ENCODE measurements around the gene CYGB. TPM values are rescaled to one million over a fixed set of nuclear protein-coding genes. Genes with fewer than 3 reads are reported as not detected.
A peak's percentile ranks its signal among the peaks of the same experiment; 100 is the strongest.

Gene CYGB
- total and polyA plus RNA-seq, 2 of the 13 experiments (the other 11 are each of a cell fraction or from before 2014, with no cell fraction given) = 18.9 to 27.1 TPM

GRCh38 chr17:76523084-76524037, 14.1 kb downstream of the CYGB start (continued):
- TF ChIP-seq SNAPC2 (CRISPR knock-in tag; IDR thresholded peaks at IDR 0.05) = no peak
- TF ChIP-seq MIER3 (CRISPR knock-in tag; IDR thresholded peaks at IDR 0.05; ENCODE audit: borderline replicate concordance) = no peak
- TF ChIP-seq ZMYM2 (CRISPR knock-in tag; IDR thresholded peaks at IDR 0.05) = no peak
- no peak for TF ChIP-seq U2AF1 (optimal IDR thresholded peaks at IDR 0.05; ENCODE audit: low read depth, low read length)
- TF ChIP-seq NCOR1 (IDR thresholded peaks at IDR 0.05; ENCODE audit: borderline replicate concordance, low read length) = no peak
- TF ChIP-seq ZNF3 (CRISPR knock-in tag; IDR thresholded peaks at IDR 0.05) = no peak
- peak; percentile 69 for TF ChIP-seq DBP (CRISPR knock-in tag; IDR thresholded peaks at IDR 0.05; ENCODE audit: not compliant biosample characterization)
- TF ChIP-seq ZNF501 (CRISPR knock-in tag; IDR thresholded peaks at IDR 0.05) = peak; percentile 43; the same call in 1 of the 2 replicates
- TF ChIP-seq NONO (IDR thresholded peaks at IDR 0.05) = no peak
- TF ChIP-seq NONO (CRISPR knock-in tag; conservative IDR thresholded peaks at IDR 0.05) = no peak
- no peak for TF ChIP-seq ZNF276 (CRISPR knock-in tag; IDR thresholded peaks at IDR 0.05; ENCODE audit: low read depth)
- no peak for TF ChIP-seq ZNF18 (CRISPR knock-in tag; IDR thresholded peaks at IDR 0.05; ENCODE audit: insufficient replicate concordance)
- peak; percentile 92 for TF ChIP-seq AHR (CRISPR knock-in tag; IDR thresholded peaks at IDR 0.05)
- TF ChIP-seq CBX5 (CRISPR knock-in tag; IDR thresholded peaks at IDR 0.05; ENCODE audit: borderline replicate concordance) = peak; percentile 81; the same call in 1 of the 2 replicates
- 0 out of 2 replicates have a peak, but pooled peaks have one; percentile 45 for TF ChIP-seq ZHX2 (IDR thresholded peaks at IDR 0.05; ENCODE audit: low read depth)
- 0 out of 2 replicates have a peak, but pooled peaks have one; percentile 40 for TF ChIP-seq ZHX2 (CRISPR knock-in tag; IDR thresholded peaks at IDR 0.05; ENCODE audit: borderline replicate concordance)
